DLD1 (cell line): Measurements from ENCODE around the gene SUPT16H.
"Not testable (repeated sequence)": the region's sequence is repeated elsewhere in the genome, so short reads cannot be mapped to it uniquely, and the experiment has no call there.

Experiments
- in situ Hi-C: cut with HindIII; loops from 2 replicates; pipeline ENCODE4 v1.10.0; 2017; ENCODE audit warnings: low sequenced_read_pairs

SUPT16H gene

GRCh38 chr14:21383848-21384493 lies at the start of gene SUPT16H:
Gene SUPT16H, minus strand, starts transcription at chr14:21384019. Its CDS starts 92 bp downstream, at chr14:21383927.
- in situ Hi-C loops, result no loop called here

- in situ Hi-C loops, result no loop called here
Measured at GRCh38 chr14:21431126-21431525, 47.3 kb upstream of the SUPT16H start.

GRCh38 chr14:21428930-21429329 lies 45.1 kb upstream of the SUPT16H start:
- in situ Hi-C loops, result no loop called here

GRCh38 chr14:21426692-21427091 lies 42.9 kb upstream of the SUPT16H start:
- in situ Hi-C loops, result no loop called here

GRCh38 chr14:21419528-21419927 lies 35.7 kb upstream of the SUPT16H start:
- in situ Hi-C loops, result no loop called here

GRCh38 chr14:21415329-21415728 lies 31.5 kb upstream of the SUPT16H start:
- in situ Hi-C loops, result no loop called here

- in situ Hi-C loops, result no loop called here
Measured at GRCh38 chr14:21414137-21414631, 30.4 kb upstream of the SUPT16H start.

- in situ Hi-C loops, result no loop called here
Measured at GRCh38 chr14:21408147-21408546, 24.3 kb upstream of the SUPT16H start.

- in situ Hi-C loops, result no loop called here
Measured at GRCh38 chr14:21406213-21406612, 22.4 kb upstream of the SUPT16H start.

- in situ Hi-C loops, result no loop called here
Measured at GRCh38 chr14:21405097-21405496, 21.3 kb upstream of the SUPT16H start.

- in situ Hi-C loops, result no loop called here
Measured at GRCh38 chr14:21399311-21399870, 15.6 kb upstream of the SUPT16H start.

- in situ Hi-C loops, result no loop called here
Measured at GRCh38 chr14:21398901-21399300, 15.1 kb upstream of the SUPT16H start.

- in situ Hi-C loops, result no loop called here
Measured at GRCh38 chr14:21395450-21395849, 11.6 kb upstream of the SUPT16H start.

GRCh38 chr14:21385188-21385904 lies 1.5 kb upstream of the SUPT16H start:
- in situ Hi-C loops, result no loop called here

- in situ Hi-C loops, result no loop called here
Measured at GRCh38 chr14:21384494-21384851, 654 bp upstream of the SUPT16H start.

- in situ Hi-C loops, result no loop called here
Measured at GRCh38 chr14:21382886-21383847, 652 bp downstream of the SUPT16H start.

GRCh38 chr14:21382095-21382494 lies 1.7 kb downstream of the SUPT16H start:
- in situ Hi-C loops, result no loop called here

GRCh38 chr14:21379338-21379737 lies 4.5 kb downstream of the SUPT16H start:
- in situ Hi-C loops, result no loop called here

- in situ Hi-C loops, result no loop called here
Measured at GRCh38 chr14:21373980-21374379, 9.8 kb downstream of the SUPT16H start.

- in situ Hi-C loops, result not testable (repeated sequence)
Measured at GRCh38 chr14:21372814-21373213, 11.0 kb downstream of the SUPT16H start.
